Upper lobe of left lung (tissue), 4 donors: ENCODE measurements around the gene WNK1.

ENCODE experiments used
- EP300 ChIP-seq, 4 donors: sonication (generic); formaldehyde crosslinking; IDR thresholded peaks; one replicate each; pipeline ENCODE4 v1.5.1; 2017; ENCODE audit warnings: antibody characterized with exemption in 4 of 4, control low read depth in 2 of 4
- TF ChIP-seq, protein P1 (sequence below), 6 experiments: fragments of 450-650 bp in 4 of 6; fragments of 200-600 bp in 2 of 6; sonication (generic) in 2 of 6; IDR thresholded peaks; one replicate each; pipeline ENCODE4 v1.5.1; 2016 to 2019; ENCODE audit warnings: antibody characterized with exemption in 6 of 6

DNA sequence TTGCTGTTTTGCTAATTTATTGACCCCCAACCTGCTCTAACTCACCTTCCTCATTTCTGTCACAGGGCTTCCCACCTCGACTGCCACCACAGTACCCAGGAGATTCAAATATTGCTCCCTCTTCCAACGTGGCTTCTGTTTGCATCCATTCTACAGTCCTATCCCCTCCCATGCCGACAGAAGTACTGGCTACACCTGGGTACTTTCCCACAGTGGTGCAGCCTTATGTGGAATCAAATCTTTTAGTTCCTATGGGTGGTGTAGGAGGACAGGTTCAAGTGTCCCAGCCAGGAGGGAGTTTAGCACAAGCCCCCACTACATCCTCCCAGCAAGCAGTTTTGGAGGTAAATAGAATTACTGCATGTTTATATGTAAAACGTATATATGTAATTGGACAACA lies 128.3 kb downstream of the WNK1 start:
- TF ChIP-seq, protein P1, sequence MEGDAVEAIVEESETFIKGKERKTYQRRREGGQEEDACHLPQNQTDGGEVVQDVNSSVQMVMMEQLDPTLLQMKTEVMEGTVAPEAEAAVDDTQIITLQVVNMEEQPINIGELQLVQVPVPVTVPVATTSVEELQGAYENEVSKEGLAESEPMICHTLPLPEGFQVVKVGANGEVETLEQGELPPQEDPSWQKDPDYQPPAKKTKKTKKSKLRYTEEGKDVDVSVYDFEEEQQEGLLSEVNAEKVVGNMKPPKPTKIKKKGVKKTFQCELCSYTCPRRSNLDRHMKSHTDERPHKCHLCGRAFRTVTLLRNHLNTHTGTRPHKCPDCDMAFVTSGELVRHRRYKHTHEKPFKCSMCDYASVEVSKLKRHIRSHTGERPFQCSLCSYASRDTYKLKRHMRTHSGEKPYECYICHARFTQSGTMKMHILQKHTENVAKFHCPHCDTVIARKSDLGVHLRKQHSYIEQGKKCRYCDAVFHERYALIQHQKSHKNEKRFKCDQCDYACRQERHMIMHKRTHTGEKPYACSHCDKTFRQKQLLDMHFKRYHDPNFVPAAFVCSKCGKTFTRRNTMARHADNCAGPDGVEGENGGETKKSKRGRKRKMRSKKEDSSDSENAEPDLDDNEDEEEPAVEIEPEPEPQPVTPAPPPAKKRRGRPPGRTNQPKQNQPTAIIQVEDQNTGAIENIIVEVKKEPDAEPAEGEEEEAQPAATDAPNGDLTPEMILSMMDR (IDR thresholded peaks at IDR 0.05), result no peak
- TF ChIP-seq EP300 (IDR thresholded peaks at IDR 0.05), result no peak
